GM23338 (cell line): ENCODE data around the gene YPEL3. TPM values are rescaled to one million over a fixed set of nuclear protein-coding genes. Genes with fewer than 3 reads are reported as not detected.

ENCODE experiments used
- ATAC-seq: fragments of 200-7000 bp; cut with Tn5 transposase; 3 replicates; pipeline ENCODE4 v1.9.1; 2020
- DNase-seq: peaks from one replicate; pipeline ENCODE4 v3.0.0-alpha.2; 2015; ENCODE audit warnings: low spot score
- H2AFZ ChIP-seq: fragments of 200-600 bp; sonication (generic); 2 replicates; pipeline ENCODE4 v1.8.0; 2016; ENCODE audit warnings: antibody characterized with exemption, mild to moderate bottlenecking, moderate library complexity
- H3F3A ChIP-seq: fragments of 200-600 bp; sonication (generic); replicated peaks from 2 replicates; pipeline ENCODE4 v1.8.0; 2017; ENCODE audit warnings: antibody characterized with exemption, mixed run types, low read depth
- H3K27ac ChIP-seq: fragments of 200-600 bp; sonication (generic); 2 replicates; pipeline ENCODE4 v1.6.1; 2016; ENCODE audit warnings: low read depth
- H3K27me3 ChIP-seq: fragments of 200-600 bp; sonication (generic); 2 replicates; pipeline ENCODE4 v1.8.0; 2016; ENCODE audit warnings: mild to moderate bottlenecking, mixed run types, moderate library complexity; ENCODE audit not compliant: insufficient read depth
- H3K36me3 ChIP-seq: fragments of 200-600 bp; sonication (generic); 2 replicates; pipeline ENCODE4 v1.8.0; 2016; ENCODE audit warnings: mild to moderate bottlenecking; ENCODE audit not compliant: insufficient read depth
- H3K4me1 ChIP-seq: fragments of 200-600 bp; sonication (generic); 2 replicates; pipeline ENCODE4 v1.8.0; 2016; ENCODE audit warnings: mild to moderate bottlenecking, moderate library complexity; ENCODE audit not compliant: insufficient read depth
- H3K4me2 ChIP-seq: fragments of 200-600 bp; sonication (generic); 2 replicates; pipeline ENCODE4 v1.7.1; 2017; ENCODE audit warnings: mixed run types
- H3K4me3 ChIP-seq: fragments of 200-600 bp; sonication (generic); 2 replicates; pipeline ENCODE4 v1.6.1; 2016; ENCODE audit warnings: mixed run types
- H3K79me2 ChIP-seq: fragments of 200-600 bp; sonication (generic); replicated peaks from 2 replicates; pipeline ENCODE4 v1.8.0; 2017; ENCODE audit warnings: mild to moderate bottlenecking; ENCODE audit not compliant: insufficient read depth
- H3K9me2 ChIP-seq: fragments of 200-600 bp; sonication (generic); 2 replicates; pipeline ENCODE4 v1.8.0; 2017; ENCODE audit not compliant: insufficient read depth
- H4K20me1 ChIP-seq: fragments of 200-600 bp; sonication (generic); replicated peaks from 2 replicates; pipeline ENCODE4 v1.8.0; 2017; ENCODE audit warnings: mild to moderate bottlenecking; ENCODE audit not compliant: insufficient read depth
- H3K27ac Mint-ChIP-seq: 2 replicates; pipeline ENCODE4 v1.8.0; 2020; ENCODE audit warnings: inconsistent platforms, mild to moderate bottlenecking, moderate library complexity, mixed read lengths
- H3K27me3 Mint-ChIP-seq: 3 replicates; pipeline ENCODE4 v1.8.0; 2022; ENCODE audit warnings: low read depth, mild to moderate bottlenecking, moderate library complexity, mixed read lengths, inconsistent platforms; ENCODE audit not compliant: insufficient read depth, poor library complexity
- H3K36me3 Mint-ChIP-seq: 3 replicates; pipeline ENCODE4 v1.8.0; 2021; ENCODE audit warnings: low read depth, mild to moderate bottlenecking, inconsistent platforms, moderate library complexity, mixed read lengths
- H3K4me1 Mint-ChIP-seq: 3 replicates; pipeline ENCODE4 v1.8.0; 2020; ENCODE audit warnings: mild to moderate bottlenecking, inconsistent platforms, mixed read lengths
- H3K4me3 Mint-ChIP-seq: 3 replicates; pipeline ENCODE4 v1.8.0; 2021; ENCODE audit warnings: moderate library complexity, mild to moderate bottlenecking, inconsistent platforms, mixed read lengths
- H3K9me3 Mint-ChIP-seq: 3 replicates; pipeline ENCODE4 v1.8.0; 2020; ENCODE audit warnings: moderate library complexity, mild to moderate bottlenecking, inconsistent platforms, mixed read lengths
- CTCF ChIP-seq, 2 experiments: fragments of 200-600 bp in 1 of 2; sonication (generic) in 1 of 2; conservative IDR thresholded peaks; 2 replicates each; pipeline versions ENCODE4 v1.5.1 to v1.6.1; 2016 to 2017; ENCODE audit warnings: antibody characterized with exemption in 2 of 2, low read depth in 2 of 2, mild to moderate bottlenecking in 2 of 2, moderate library complexity in 1 of 2
- ETS1 ChIP-seq: IDR thresholded peaks from 2 replicates; pipeline ENCODE4 v1.6.1; 2016; ENCODE audit warnings: antibody characterized with exemption
- EZH2 ChIP-seq: fragments of 200-600 bp; sonication (generic); IDR thresholded peaks from one replicate; pipeline ENCODE4 v1.8.0; 2017; ENCODE audit warnings: antibody characterized with exemption, mild to moderate bottlenecking, low read depth; ENCODE audit not compliant: unreplicated experiment
- EZH2phosphoT487 ChIP-seq: fragments of 200-600 bp; sonication (generic); IDR thresholded peaks from one replicate; pipeline ENCODE4 v1.8.1; 2018; ENCODE audit warnings: antibody characterized with exemption; ENCODE audit not compliant: unreplicated experiment
- JUNB ChIP-seq: IDR thresholded peaks from one replicate; pipeline ENCODE4 v1.6.1; 2016; ENCODE audit warnings: antibody characterized with exemption; ENCODE audit not compliant: unreplicated experiment
- ZNF114 ChIP-seq: fragments of 250-450 bp; sonication (Bioruptor Pico); IDR thresholded peaks from 2 replicates; pipeline ENCODE4 v1.5.0; 2020; ENCODE audit warnings: mild to moderate bottlenecking, moderate library complexity
- ZNF331 ChIP-seq: fragments of 250-450 bp; sonication (Bioruptor Pico); IDR thresholded peaks from 2 replicates; pipeline ENCODE4 v1.5.0; 2020; ENCODE audit warnings: low read depth, mild to moderate bottlenecking, moderate library complexity
- polyA plus RNA-seq: library from polyadenylated mRNA; unstranded; fragments of >200 nt; fragmentation: Nextera tagmentation; extraction: Ambion mirVana; gene quantifications from 2 replicates; pipeline ENCODE4 v1.2.1, GENCODE V29; 2016
- total RNA-seq: library from RNA; depleted of rRNA; stranded (reverse); fragments of >200 nt; shearing (Covaris generic); gene quantifications from 2 replicates; pipeline ENCODE4 v1.2.3, GENCODE V29; 2014
- TF ChIP-seq, protein P1 (sequence below): fragments of 250-450 bp; sonication (Bioruptor Pico); IDR thresholded peaks from 2 replicates; pipeline ENCODE4 v1.5.0; 2020; ENCODE audit warnings: mild to moderate bottlenecking, moderate library complexity

YPEL3 gene
- total and polyA plus RNA-seq, 2 experiments from 2014 or later: 27.8 to 86.1 TPM

DNA sequence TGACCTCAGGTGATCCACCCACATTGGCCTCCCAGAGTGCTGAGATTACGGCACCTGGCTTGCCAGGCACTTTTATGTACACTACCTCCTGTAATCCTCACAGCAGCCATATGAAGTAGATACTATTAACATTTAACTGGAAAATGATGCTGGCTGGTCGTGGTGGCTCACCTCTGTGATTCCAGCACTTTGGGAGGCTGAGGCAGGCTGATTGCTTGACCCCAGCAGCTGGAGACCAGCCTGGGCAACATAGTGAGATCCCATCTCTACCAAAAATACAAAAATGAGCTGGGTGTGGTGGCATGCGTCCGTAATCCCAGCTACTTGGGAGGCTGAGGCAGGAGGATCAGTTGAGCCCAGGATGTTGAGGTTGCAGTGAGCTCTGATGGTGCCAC, 29.0 kb upstream of the YPEL3 start:
- no peak overlapping the region for H3K27ac Mint-ChIP-seq
- H3K9me3 Mint-ChIP-seq: no peaks in the 10 kb centered on the region
- H3K36me3 Mint-ChIP-seq: no peaks in the 10 kb centered on the region
- no peak overlapping the region for H3K4me2 ChIP-seq
- no peaks in the 10 kb centered on the region for H4K20me1 ChIP-seq
- no peaks in the 10 kb centered on the region for H3K9me2 ChIP-seq
- no peaks in the 10 kb centered on the region for H3K27me3 ChIP-seq
- TF ChIP-seq ZNF331 (CRISPR knock-in tag): no peak
- no peak for TF ChIP-seq CTCF (conservative IDR thresholded peaks at IDR 0.05; ENCODE audit: low read depth in 2 of 2)
- TF ChIP-seq ZNF114 (CRISPR knock-in tag): no peak
- TF ChIP-seq EZH2: no peak
- TF ChIP-seq EZH2phosphoT487: no peak
- no peak for TF ChIP-seq JUNB
- TF ChIP-seq ETS1: no peak
- TF ChIP-seq, protein P1, sequence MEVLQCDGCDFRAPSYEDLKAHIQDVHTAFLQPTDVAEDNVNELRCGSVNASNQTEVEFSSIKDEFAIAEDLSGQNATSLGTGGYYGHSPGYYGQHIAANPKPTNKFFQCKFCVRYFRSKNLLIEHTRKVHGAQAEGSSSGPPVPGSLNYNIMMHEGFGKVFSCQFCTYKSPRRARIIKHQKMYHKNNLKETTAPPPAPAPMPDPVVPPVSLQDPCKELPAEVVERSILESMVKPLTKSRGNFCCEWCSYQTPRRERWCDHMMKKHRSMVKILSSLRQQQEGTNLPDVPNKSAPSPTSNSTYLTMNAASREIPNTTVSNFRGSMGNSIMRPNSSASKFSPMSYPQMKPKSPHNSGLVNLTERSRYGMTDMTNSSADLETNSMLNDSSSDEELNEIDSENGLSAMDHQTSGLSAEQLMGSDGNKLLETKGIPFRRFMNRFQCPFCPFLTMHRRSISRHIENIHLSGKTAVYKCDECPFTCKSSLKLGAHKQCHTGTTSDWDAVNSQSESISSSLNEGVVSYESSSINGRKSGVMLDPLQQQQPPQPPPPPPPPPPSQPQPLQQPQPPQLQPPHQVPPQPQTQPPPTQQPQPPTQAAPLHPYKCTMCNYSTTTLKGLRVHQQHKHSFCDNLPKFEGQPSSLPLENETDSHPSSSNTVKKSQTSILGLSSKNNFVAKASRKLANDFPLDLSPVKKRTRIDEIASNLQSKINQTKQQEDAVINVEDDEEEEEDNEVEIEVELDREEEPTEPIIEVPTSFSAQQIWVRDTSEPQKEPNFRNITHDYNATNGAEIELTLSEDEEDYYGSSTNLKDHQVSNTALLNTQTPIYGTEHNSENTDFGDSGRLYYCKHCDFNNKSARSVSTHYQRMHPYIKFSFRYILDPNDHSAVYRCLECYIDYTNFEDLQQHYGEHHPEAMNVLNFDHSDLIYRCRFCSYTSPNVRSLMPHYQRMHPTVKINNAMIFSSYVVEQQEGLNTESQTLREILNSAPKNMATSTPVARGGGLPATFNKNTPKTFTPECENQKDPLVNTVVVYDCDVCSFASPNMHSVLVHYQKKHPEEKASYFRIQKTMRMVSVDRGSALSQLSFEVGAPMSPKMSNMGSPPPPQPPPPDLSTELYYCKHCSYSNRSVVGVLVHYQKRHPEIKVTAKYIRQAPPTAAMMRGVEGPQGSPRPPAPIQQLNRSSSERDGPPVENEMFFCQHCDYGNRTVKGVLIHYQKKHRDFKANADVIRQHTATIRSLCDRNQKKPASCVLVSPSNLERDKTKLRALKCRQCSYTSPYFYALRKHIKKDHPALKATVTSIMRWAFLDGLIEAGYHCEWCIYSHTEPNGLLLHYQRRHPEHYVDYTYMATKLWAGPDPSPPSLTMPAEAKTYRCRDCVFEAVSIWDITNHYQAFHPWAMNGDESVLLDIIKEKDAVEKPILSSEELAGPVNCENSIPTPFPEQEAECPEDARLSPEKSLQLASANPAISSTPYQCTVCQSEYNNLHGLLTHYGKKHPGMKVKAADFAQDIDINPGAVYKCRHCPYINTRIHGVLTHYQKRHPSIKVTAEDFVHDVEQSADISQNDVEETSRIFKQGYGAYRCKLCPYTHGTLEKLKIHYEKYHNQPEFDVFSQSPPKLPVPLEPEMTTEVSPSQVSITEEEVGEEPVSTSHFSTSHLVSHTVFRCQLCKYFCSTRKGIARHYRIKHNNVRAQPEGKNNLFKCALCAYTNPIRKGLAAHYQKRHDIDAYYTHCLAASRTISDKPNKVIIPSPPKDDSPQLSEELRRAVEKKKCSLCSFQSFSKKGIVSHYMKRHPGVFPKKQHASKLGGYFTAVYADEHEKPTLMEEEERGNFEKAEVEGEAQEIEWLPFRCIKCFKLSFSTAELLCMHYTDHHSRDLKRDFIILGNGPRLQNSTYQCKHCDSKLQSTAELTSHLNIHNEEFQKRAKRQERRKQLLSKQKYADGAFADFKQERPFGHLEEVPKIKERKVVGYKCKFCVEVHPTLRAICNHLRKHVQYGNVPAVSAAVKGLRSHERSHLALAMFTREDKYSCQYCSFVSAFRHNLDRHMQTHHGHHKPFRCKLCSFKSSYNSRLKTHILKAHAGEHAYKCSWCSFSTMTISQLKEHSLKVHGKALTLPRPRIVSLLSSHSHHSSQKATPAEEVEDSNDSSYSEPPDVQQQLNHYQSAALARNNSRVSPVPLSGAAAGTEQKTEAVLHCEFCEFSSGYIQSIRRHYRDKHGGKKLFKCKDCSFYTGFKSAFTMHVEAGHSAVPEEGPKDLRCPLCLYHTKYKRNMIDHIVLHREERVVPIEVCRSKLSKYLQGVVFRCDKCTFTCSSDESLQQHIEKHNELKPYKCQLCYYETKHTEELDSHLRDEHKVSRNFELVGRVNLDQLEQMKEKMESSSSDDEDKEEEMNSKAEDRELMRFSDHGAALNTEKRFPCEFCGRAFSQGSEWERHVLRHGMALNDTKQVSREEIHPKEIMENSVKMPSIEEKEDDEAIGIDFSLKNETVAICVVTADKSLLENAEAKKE: no peak
- H3K36me3 ChIP-seq: no peaks in the 10 kb centered on the region
- DNase-seq (no peak), ATAC-seq (no peak)
- peaks cover 3% of the 10 kb centered on the region; the same call in 1 of the 2 replicates for H3K4me1 ChIP-seq
- H3K79me2 ChIP-seq: no peaks in the 10 kb centered on the region
- peaks cover 12% of the 10 kb centered on the region for H3K27me3 Mint-ChIP-seq
- no peak overlapping the region for H2AFZ ChIP-seq
- H3K4me1 Mint-ChIP-seq: peaks cover 4% of the 10 kb centered on the region; the same call in 2 of the 3 replicates
- no peaks in the 10 kb centered on the region for H3F3A ChIP-seq
- H3K27ac ChIP-seq: no peak overlapping the region
- no peak overlapping the region for H3K4me3 Mint-ChIP-seq
- H3K4me3 ChIP-seq: no peak overlapping the region
